ENCODE data around the gene REXO1.

The REXO1 gene

DNA sequence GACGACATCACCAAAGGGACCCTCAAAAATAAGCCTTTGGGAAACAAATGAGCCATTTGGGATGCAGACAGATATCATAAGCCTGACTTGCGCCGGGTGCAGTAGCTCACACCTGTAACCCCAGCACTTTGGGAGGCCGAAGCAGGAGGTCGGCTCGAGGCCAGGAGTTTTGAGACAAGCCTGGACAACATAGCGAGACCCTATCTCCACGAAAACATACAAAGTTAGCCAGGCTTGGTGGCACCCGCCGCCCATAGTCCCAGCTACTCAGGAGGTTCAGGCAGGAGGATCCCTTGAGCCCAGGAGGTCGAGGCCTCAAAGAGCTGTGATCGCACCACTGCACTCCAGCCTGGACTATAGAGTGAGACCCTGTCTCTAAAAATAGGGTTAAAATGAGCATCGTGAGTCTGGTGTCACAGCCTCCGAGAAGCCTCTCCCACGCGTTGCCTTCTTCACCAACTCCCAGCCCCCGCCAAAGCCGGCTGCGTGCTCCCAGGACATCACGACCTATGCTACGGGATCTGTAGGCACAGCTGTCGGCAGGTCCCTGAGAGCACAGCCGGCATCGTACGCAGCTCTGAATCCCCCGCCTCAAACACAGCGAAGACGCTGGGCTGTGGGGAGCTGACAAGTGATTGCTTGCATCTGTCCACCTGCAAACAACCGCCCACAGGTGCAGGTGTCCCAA is 1.6 kb downstream of the REXO1 start:
- DNase-seq: no peak

DNA sequence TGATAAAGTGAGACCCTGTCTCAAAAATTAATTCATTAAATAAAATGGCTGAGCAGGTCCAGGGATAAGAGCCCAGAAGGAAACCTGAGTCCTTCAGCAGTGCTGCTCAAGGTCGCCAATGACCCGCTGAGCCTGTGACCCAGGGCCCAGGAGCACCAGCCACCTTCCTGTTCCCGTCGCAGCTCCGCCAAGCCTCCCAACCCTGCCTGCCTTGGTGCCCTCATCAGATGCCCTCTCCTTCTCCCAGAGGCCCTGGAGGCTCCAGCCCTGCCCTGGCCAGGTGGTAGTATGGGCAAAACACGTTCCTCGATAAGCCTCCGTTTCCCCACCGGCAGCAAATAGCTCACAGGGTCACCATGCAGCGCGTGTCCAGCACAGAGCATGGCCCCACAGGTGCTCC is 2.6 kb downstream of the REXO1 start:
- no peak for DNase-seq

DNA sequence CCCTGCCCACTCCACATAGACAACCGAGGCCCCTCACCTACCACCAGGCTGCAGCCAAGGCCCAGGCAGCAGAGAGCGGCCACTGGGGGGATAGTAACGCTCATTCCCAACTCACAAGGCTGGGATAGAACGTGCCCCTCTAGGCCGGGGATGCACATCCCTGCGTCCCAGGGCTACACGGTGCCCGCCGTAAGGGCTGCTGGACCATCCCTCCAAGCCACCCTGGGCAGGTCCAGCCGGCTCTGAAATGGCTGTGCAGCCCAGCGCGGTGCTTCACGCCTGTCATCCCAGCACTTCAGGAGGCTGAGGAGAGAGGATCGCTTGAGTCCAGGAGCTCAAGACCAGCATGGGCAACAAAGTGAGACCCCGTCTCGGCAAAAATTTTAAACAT is 3.2 kb downstream of the REXO1 start:
- no peak for DNase-seq

DNA sequence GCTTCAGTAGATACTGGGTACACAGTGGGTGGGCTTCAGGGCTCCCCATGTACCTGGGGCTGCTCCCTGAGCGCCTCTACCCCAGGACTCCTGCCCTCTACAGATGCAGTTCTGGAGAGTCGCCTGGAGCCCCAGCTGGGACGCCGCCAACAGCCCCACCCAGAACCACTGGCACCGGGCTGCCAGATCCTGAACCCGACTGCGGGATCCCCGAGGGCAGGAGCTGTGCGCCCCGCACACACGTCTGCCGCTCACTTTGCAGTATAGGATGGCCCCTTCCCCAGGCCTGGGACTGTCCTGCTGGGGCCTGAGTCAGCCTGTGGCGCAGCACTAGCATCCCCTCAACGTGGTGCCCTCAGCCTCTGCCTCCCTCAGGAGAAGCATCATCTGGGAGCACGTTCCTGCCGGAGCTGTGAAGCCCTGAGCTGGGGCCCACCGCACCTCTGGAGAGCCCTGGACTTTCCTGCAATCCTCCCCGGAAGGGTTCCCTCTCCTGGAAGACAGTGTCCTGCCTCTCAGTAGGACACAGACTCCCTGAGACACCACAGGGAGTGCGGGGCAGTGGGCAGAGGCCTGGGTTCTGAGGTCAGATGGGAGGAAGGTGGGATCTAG is 3.7 kb downstream of the REXO1 start:
- no peak for DNase-seq

DNA sequence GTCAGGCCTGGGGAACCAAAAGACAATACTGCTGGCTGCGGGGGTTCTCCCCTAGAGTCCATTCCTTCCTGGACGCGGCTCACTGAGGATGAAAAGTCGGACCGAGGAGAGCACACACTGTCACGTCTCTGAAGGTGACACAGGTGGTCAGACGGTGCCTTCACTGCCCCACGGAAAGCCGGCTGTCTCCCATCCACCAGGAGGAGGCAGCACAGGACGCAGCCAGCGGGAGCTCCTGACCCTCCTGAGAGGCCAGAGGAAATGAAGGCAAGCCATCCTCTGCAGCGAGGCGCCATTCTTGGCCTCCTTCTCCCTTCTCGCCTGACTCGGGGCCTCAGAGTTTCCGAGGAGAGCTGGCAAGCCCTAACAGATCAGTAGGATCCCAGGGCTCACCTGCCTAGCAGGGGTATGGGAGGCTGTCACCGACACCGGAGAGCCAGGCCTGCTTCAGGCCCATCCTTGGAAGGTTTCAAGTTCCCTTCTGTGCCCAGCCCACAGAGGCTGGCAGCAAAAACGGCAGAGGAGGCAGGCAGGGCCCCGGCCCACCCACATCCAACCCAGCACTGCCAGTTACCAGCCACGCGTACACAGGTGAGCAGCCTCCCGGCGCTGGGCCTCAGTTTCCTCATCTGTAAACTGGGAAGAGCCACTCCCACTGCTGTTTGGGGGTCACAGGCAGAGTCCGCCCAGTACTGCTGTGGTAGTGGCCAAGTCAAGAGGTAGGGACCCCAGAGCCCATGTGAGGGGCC is 4.5 kb downstream of the REXO1 start:
- DNase-seq: no peak

DNA sequence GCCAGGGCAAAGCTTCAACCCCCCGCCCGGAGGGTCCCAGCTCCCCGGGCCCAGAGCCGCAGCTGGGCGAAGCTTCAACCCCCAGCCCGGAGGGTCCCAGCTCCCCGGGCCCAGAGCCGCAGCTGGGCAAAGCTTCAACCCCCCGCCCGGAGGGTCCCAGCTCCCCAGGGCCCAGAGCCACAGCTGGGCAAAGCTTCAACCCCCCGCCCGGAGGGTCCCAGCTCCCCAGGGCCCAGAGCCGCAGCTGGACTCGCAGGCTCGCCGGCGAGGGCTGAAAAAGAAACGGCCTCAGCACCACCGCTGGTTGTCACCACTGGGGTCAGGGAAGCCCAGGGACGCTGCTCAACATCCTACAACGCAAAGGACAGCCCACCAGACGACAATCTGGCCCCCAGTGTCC is 5.2 kb downstream of the REXO1 start:
- DNase-seq: no peak

DNA sequence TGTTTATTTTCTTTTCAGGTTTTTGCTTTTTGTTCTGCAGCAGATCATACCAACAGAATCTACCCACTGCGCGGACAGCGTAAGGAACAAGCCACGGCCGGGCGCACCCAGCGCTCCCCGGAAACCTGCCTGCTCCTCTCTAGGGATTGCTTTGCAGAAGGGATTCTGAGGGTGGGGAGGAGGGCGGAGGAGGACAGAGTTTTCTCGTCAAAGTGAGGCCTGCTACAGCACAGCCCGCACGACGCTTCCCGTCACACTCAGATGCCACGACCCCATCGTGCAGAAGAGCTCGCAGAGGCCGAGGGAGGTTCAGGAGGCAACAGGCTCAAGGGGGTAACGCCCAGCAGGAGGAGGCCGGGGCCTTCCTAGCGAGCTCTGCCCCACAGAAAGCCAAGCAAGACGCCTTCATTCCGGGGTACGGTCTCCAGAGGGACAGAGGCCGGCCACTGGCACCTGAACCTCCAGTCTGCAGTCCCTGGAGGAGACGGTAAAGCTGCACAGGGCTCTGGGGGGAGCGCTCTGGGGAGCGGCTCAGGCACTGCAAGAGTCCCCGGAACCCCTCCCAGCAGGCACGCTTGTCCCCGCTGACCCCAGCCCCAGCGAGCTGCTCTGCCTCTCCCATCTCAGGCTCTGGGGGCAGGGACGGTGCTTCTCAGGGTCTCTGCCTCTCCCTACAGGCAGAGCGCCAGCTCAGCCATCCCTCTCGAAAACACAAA is 6.9 kb downstream of the REXO1 start:
- DNase-seq: no peak

- no peak for DNase-seq
Measured at GRCh38 chr19:1840541-1841115, 7.7 kb downstream of the REXO1 start.

GRCh38 chr19:1839658-1840540 is 8.4 kb downstream of the REXO1 start:
- no peak for DNase-seq

GRCh38 chr19:1837625-1838105 is 10.6 kb downstream of the REXO1 start:
- peak; percentile 44 to 57 for DNase-seq

DNA sequence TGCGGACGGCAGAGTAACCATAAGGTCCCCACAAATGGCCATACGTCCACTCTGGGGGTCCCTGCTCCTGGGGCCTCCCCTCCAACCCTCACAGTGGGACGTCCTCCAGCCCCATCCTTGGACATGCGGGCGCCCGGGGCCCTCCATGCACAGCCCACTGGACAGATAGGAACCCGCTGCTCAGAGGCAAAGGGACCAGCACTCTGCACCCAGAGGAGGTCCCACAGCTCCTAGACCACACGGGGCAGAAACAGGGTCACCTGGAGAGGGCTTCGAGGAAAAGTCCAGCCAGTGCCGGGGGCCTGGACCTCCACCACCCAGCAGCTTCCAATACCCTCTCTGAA is 11.1 kb downstream of the REXO1 start:
- no peak for DNase-seq

- no peak for DNase-seq
Measured at GRCh38 chr19:1836458-1837221, 11.6 kb downstream of the REXO1 start.

DNA sequence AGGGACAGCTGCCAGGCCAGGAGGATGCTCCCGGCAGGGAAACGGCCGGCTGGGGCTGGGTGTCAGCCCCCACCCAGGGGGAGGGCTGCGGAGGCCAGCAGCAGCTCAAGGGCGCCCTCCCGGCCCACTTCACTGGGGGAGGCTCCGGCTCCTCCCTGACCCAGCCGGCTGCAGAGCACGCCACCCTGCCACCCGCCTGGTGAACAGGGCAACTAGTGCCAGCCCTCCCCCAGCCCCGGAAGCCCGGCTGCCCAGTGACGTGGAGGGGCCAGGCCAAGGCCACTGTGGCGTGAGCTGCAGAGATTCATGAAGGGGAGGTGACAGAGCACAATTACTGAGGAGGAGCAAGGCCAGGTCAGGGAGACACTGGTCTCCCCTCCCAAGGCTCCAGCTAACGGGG is 14.7 kb downstream of the REXO1 start:
- DNase-seq: no peak

DNA sequence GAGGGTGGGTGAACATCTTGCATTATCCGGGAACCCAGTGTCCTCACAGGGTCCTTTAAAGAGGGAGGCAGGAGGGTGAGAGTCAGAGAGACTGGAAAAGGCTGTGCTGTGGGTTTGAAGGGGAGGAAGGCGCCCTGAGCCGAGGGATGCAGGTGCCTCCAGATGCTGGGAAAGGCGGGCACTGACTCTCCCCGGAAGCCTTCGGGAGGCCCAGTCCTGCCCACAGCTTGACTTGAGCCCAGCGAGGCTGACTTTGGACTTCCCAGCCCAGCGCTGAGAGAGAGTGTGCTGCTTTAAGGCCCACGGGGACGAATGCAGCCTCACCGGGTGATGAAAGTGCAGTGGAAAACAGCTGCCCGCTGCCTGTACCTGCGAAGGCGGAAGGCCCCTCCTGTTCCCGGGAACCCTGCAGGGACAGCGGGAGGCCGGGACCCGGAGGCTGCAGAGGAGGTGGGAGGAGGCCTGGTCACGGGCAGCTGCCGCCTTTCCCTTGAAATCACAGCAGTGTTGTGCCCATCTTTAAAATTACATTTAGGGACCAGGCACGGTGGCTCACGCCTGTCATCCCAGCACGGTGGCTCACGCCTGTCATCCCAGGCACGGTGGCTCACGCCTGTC is 16.1 kb downstream of the REXO1 start:
- no peak for DNase-seq

DNA sequence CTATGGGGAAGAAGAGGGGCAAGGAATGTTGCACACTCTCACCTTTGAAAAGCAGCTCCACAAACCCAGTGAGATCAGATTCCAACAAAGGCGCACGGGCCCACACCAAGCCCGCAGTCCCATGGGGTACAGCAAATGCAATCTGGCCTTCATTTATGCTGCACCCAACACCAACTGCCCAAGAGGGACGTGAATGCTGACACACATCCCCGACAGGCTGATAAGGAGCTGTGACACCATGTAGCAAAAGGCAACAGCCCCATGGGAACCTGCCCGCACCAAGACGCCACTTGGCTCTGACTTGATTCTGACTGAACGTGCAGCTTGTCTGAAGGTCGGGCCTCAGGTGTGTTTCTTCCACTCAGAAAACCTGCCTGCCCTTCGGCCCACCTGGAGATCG is 17.3 kb downstream of the REXO1 start:
- DNase-seq: no peak

GRCh38 chr19:1830568-1830967 is 17.7 kb downstream of the REXO1 start:
- DNase-seq: no peak

- no peak for DNase-seq
Measured at GRCh38 chr19:1829958-1830357, 18.3 kb downstream of the REXO1 start.

DNA sequence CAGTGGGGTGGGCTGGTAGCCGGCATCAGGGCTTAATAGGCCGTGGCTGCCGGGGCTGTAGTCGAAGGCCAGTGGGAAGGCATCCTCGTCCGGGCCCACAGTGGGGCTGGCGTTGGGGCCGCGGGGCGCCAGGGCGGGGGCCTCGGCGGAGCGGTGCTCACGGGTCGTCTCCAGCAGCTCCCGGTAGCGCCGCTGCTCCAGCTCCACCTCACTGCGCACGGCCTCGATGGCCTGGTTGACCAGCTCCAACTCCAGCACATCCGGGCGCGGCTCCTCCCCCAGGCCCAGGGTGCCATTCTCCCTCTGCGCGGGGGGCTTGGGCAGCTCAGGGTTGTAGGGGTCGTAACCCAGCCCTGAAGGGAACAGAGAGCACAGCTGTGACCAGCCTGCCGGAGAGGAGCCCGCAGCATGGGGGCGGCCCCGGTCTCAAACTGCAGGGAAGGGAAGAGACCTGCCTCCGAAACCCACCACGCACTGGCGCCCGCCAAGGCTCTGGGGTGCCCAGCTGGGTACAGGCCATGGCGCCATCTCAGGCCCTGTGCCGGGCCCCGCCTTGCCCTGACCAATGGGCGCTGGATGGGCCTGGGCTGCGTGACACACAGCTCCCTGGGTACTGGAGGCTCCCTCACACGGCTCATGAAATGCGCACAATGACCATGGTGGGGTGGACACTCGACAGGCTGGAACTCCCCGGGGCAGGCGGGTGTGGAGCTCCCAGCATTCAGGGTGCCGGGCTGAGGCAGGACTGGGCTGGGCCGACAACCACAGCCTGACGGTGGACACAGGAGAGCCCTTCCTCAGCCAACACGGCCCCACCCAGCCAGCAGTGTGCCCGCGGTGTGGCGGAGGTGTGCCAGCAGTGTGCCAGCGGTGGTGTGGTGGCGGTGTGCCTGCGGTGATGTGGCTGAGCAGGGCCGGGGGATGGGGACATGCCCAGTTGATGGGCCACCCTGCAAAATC is 19.7 kb downstream of the REXO1 start:
- DNase-seq: no peak

DNA sequence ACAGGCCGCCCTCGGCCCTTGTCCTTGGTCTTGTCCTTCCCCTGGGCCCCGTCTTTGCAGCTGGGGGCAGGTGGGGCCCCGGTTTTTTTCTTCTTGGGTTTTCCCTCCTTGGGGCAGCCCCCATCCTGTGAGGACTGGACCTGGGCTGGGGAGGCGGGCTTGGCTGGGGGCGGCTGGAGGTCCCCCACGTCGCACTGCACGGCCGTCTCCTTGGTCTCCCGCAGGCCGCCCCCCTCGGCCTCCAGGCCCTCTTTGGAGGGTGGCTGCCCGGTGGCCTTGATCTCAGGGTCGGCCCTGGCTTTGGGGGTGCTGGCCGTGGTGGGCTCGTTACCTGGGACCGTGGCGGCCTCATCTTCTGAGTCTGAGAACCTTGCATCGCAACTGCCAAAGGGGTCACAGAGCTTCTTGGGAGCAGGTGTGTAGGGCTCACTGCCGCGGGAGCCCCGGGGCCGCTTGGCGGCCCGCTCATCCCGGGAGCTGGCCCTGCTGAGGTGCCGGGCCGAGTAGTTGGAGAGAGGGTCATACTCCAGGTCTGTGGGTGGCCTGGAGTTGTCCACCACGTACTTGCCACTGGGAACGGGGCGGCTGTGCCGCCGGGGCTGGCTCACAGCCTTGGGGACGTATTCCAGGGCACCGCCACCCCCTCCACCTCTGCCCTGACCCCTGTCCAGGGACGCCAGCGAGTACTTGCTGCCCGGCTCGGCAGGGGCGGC is 20.6 kb downstream of the REXO1 start:
- DNase-seq: no peak
